IPS-11a (cell line): ENCODE data around the gene UNC13A.

Experiments
- H3K4me3 ChIP-seq: one replicate; pipeline ENCODE4 v1.5.1; 2013; ENCODE audit warnings: low read depth, low read length, control low read depth

UNC13A gene

DNA sequence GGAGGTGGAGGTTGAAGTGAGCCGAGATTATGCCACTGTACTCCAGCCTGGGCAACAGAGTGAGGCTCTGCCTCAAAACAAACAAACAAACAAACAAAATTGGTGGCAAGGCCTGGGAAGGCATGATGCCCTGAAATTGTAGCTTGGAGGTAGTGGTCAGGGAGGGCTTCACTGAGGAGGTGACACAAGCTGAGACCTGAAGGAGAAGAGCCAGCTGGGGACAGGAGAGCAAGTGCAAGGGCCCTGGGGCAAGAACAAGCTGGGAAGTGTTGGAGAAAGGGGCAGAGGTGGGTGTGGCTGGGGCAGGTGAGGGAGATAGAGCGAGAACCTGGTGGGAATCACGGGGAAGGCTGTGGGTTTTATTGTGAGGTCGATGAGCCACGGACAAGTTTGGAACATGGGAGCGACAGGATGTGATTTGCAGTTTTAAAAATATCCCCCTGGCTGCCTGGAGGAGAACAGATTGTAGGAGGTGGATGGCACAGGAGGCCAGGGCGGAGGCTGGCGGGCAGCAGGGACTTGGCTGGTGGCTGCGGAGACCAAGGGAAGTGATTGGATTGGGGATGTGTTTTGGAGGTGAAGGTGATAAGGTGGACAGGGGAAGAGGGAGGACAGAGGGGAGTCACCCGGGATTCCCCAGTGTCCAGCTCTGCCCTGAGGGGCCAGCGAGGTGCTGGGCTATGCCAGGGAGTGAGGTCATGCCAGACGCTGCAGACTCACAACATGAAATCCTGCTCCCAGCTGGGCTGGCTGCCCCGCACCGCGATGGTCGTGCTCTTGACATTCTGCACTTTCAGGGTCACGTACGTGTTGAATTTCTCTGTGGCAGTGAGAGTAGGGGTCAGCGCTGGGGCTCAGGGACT, 14.0 kb downstream of the UNC13A start:
- no peak overlapping the region for H3K4me3 ChIP-seq

GRCh38 chr19:17671906-17672305, 16.2 kb downstream of the UNC13A start:
- H3K4me3 ChIP-seq, result no peak overlapping the region

DNA sequence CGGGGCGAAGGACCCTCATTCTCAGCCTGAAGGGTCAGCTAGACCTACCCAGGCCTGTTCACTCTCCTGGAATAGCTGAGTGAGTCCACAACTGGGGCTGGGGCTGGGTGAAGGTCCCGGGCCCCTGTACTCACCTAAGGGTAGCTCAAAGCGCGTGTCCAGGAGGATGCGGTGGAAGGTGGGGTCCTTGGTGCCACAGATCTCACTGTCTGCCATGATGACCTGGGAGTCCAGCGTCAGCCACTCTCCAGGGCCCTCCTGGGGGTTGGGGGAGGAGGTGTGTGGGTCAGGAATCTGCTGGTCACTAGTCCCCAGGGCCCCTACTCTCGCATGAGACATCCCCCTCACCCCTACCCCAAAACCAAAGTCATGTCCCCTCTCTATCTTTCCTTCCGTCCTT, 18.7 kb downstream of the UNC13A start:
- H3K4me3 ChIP-seq, result no peak overlapping the region

DNA sequence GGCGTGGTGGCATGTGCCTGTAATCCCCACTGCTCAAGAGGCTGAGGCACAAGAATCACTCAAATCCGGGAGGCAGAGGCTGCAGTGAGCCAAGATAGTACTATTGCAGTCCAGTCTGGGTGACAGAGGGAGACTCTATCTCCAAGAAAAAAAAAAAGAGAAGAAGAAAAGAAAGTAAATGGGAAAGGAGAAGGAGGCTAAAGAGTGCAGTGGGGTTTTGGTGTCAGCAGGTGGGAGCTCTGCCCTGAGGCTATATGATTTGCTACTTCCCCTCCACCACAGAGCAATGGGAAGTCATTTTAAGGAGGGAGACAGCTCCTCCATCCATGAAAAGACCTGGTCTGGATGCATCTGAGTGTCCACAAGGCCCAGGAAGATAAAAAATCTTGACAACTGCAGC, 23.1 kb downstream of the UNC13A start:
- no peak overlapping the region for H3K4me3 ChIP-seq

- no peak overlapping the region for H3K4me3 ChIP-seq
Measured at GRCh38 chr19:17659996-17660395, 28.2 kb downstream of the UNC13A start.

- H3K4me3 ChIP-seq, result no peak overlapping the region
Measured at GRCh38 chr19:17658666-17659065, 29.5 kb downstream of the UNC13A start.

- no peak overlapping the region for H3K4me3 ChIP-seq
Measured at GRCh38 chr19:17658240-17658639, 29.9 kb downstream of the UNC13A start.

DNA sequence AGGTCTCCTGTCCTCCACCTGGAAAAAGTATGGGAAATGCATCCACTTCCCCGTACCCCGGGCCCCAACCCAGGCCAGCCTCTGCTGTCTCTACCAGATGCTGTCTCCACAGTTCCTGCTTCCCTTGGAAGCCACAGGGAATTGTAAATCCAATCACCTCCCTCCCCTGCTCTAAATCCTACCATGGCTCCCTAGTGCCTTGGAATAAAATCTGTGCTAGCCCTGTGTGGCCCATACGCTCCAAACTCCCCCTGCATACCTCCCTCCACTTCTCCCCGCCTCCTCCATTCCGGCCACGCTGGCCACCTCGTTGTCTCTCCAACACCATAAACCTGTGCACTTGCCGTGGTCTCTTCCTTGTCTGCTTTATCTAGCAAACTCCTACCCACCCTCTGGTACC, 31.2 kb downstream of the UNC13A start:
- H3K4me3 ChIP-seq, result no peak overlapping the region

DNA sequence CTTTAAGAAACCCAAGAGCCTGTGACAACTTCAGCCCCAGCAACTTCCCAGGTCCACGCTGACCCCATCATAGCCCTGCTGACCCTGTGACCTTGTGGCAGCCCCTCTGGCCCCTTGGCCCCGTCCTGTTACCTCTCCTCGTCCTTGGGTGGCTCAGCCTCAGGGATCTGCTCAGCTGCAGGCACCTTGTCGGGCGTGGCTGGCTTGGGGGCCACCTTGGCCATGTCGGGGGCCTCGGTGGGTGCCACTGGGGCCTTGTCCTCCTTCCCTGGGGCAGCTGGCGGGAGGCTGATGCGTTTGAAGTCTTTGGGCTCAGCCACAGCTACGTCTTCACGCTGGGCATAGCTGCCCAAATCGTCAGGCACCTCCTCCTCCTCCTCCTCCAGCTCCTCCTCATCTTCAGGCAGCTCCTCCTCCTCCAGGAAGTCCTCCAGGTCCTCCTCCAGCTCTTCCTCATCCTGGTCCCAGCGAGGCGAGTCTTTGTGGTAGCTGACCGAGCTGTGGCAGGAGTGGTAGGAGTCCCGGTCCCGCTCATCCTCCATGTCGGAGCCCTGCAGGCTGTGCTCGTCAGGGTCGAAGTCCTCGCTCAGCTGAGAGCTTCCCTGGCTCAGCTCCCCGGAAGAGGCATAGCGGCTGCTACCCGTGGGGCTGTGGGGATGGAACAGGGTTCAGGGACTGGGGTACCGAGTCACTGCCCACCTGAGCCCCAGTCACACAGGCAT, 32.2 kb downstream of the UNC13A start:
- no peak overlapping the region for H3K4me3 ChIP-seq

GRCh38 chr19:17654993-17655392, 33.2 kb downstream of the UNC13A start:
- no peak overlapping the region for H3K4me3 ChIP-seq

DNA sequence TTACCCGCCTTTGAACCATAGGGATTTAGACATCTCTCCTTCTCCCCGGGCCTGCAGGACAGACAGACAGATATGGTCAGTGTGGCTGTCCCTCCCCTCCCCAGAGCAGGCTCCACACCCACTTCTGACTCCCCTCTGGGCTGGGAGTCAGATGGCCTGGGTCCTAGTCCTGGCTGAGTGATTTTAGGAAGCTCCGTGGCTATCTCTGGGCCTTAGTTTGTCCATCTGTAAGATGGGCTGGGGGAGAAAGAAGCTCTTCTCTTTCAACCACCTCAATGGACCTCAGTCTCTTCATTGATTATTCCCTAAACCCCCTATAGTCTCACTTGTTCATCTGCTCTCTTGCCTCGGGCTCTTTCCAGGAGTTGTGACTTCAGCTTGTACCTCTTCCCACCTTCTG, 35.5 kb downstream of the UNC13A start:
- H3K4me3 ChIP-seq, result no peak overlapping the region

- no peak overlapping the region for H3K4me3 ChIP-seq
Measured at GRCh38 chr19:17648786-17649185, 39.4 kb downstream of the UNC13A start.

DNA sequence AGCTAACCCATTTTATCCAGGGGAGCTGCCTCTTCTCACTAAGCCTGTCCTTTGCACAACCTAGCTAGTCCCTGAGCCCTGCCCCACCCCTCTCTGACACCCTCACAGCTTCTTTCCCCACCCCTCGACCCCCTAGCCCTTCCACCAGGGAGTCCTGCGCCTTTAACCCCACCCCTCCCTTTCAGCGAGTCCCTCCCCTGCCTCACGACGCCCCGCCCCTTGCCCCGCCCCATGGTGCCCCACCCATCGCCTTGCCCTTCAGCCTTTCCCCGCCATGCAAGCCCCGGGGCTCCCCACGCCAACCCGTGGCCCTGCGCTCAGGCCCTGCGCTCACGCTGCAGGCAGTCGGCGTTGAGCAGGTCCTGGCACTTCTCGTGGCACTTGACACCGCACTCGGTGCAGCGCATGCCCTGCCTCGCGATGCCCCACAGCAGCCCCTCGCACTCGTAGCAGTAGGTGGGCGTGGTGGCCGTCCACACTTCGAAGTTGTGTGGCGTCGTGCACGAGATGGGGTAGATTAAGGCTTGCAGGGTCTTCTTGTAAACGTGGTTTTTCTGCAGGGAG, 40.0 kb downstream of the UNC13A start:
- no peak overlapping the region for H3K4me3 ChIP-seq

GRCh38 chr19:17647071-17648020, 40.8 kb downstream of the UNC13A start:
- no peak overlapping the region for H3K4me3 ChIP-seq

- H3K4me3 ChIP-seq, result no peak overlapping the region
Measured at GRCh38 chr19:17646441-17646840, 41.7 kb downstream of the UNC13A start.

DNA sequence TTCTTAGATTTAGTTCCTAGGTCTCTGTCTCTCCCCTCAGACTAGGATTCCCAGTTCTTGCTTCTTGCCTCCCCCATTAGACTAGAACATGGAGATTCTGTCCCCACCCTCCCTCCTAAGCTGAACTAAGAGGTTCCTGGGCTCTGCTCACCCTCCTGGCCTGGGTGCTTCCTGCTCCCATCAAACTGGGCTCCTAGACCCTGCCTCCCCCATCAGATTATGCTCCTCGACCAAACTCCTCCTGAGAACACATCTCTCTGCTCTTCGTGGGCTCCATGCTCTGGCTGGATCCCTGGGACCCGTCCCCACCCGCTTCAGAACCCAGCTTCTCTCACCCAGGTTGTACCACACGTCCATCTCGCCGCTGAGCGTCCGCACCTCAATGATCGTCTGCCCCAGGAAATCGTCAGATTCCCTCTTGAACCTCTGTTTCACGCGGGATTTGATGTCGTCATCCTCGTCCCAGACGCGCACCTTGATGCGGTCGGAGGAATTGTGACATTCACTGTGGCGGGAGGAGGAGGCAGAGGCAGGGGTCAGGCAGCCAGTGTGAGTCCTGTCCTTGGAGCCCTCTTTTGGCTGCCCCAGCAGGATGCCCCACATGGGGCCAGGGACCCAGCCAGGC, 42.7 kb downstream of the UNC13A start:
- no peak overlapping the region for H3K4me3 ChIP-seq

- H3K4me3 ChIP-seq, result no peak overlapping the region
Measured at GRCh38 chr19:17642656-17643055, 45.5 kb downstream of the UNC13A start.

DNA sequence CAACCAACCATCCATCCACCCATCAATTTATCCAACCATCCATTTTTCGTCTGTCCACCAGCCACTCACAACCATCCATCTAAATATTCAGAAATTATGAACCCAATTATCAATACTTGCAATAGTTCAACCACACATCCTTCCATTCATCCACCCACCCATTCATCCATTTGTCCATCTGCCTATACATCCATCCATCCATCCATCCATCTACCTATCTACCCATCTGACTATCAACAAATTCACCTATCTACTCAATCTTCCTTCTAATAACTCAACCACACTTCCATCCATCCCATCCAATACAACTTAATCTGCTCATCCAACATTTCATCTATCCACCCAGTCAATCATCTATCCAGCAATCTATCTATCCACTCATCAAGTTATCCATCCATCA, 46.3 kb downstream of the UNC13A start:
- H3K4me3 ChIP-seq, result no peak overlapping the region

GRCh38 chr19:17641181-17641580, 47.0 kb downstream of the UNC13A start:
- no peak overlapping the region for H3K4me3 ChIP-seq

- no peak overlapping the region for H3K4me3 ChIP-seq
Measured at GRCh38 chr19:17633700-17634099, 54.5 kb downstream of the UNC13A start.
